NT2/D1 (cell line): Measurements from ENCODE around the gene YOD1.

ENCODE experiments used
- DNase-seq: peaks from one replicate; pipeline ENCODE4 v3.0.0-alpha.2; 2011; ENCODE audit warnings: low read depth, low spot score
- H3K27me3 ChIP-seq: 2 replicates; pipeline ENCODE4 v1.6.0; 2011; ENCODE audit warnings: mild to moderate bottlenecking; ENCODE audit not compliant: insufficient read length, insufficient read depth
- H3K36me3 ChIP-seq: 2 replicates; pipeline ENCODE4 v1.6.1; 2011; ENCODE audit warnings: mild to moderate bottlenecking, low read length, mixed read lengths; ENCODE audit not compliant: insufficient read depth, insufficient read length
- H3K4me1 ChIP-seq: 2 replicates; pipeline ENCODE4 v1.5.1; 2011; ENCODE audit not compliant: insufficient read depth, insufficient read length
- H3K4me3 ChIP-seq: 2 replicates; pipeline ENCODE4 v1.5.1; 2011; ENCODE audit warnings: low read depth; ENCODE audit not compliant: insufficient read length
- H3K9ac ChIP-seq: 2 replicates; pipeline ENCODE4 v1.6.0; 2011; ENCODE audit warnings: low read depth; ENCODE audit not compliant: insufficient read length
- H3K9me3 ChIP-seq: 2 replicates; pipeline ENCODE4 v1.5.1; 2011; ENCODE audit warnings: mild to moderate bottlenecking, low read length; ENCODE audit not compliant: insufficient read depth
- SUZ12 ChIP-seq: IDR thresholded peaks from 2 replicates; pipeline ENCODE4 v1.6.1; 2011; ENCODE audit not compliant: insufficient read length, insufficient read depth; ENCODE audit errors: extremely low read depth
- YY1 ChIP-seq: IDR thresholded peaks from 2 replicates; pipeline ENCODE4 v1.6.1; 2011; ENCODE audit not compliant: insufficient read length, insufficient read depth
- ZNF274 ChIP-seq: IDR thresholded peaks from 2 replicates; pipeline ENCODE4 v1.6.1; 2011; ENCODE audit warnings: mild to moderate bottlenecking, low read depth, low read length

Gene YOD1

GRCh38 chr1:207024202-207025145 lies 26.5 kb downstream of the YOD1 start:
- no peak overlapping the region for H3K9ac ChIP-seq
- peaks cover 3% of the 10 kb centered on the region for H3K4me1 ChIP-seq
- H3K9me3 ChIP-seq = no peaks in the 10 kb centered on the region
- no peak for TF ChIP-seq ZNF274
- TF ChIP-seq YY1 = no peak
- TF ChIP-seq SUZ12 = no peak
- no peak for DNase-seq
- H3K4me3 ChIP-seq = no peak overlapping the region
- no peaks in the 10 kb centered on the region for H3K36me3 ChIP-seq
- no peaks in the 10 kb centered on the region for H3K27me3 ChIP-seq

GRCh38 chr1:207022996-207023679 lies 27.9 kb downstream of the YOD1 start:
- H3K36me3 ChIP-seq = no peaks in the 10 kb centered on the region
- no peaks in the 10 kb centered on the region for H3K9me3 ChIP-seq
- H3K27me3 ChIP-seq = no peaks in the 10 kb centered on the region
- no peak overlapping the region for H3K4me3 ChIP-seq
- no peak overlapping the region for H3K9ac ChIP-seq
- H3K4me1 ChIP-seq = peaks cover 3% of the 10 kb centered on the region
- no peak for TF ChIP-seq ZNF274
- TF ChIP-seq SUZ12 = no peak
- no peak for TF ChIP-seq YY1
- no peak for DNase-seq

GRCh38 chr1:207021876-207022596 lies 29.0 kb downstream of the YOD1 start:
- no peak for DNase-seq
- H3K9me3 ChIP-seq = no peaks in the 10 kb centered on the region
- TF ChIP-seq SUZ12 (no peak), YY1 (no peak), ZNF274 (no peak)
- no peak overlapping the region for H3K9ac ChIP-seq
- peaks cover 3% of the 10 kb centered on the region for H3K4me1 ChIP-seq
- no peaks in the 10 kb centered on the region for H3K27me3 ChIP-seq
- H3K4me3 ChIP-seq = no peak overlapping the region
- no peaks in the 10 kb centered on the region for H3K36me3 ChIP-seq

GRCh38 chr1:207021139-207021861 lies 29.7 kb downstream of the YOD1 start:
- Histone ChIP-seq H3K9me3 (no peaks in the 10 kb centered on the region), H3K27me3 (no peaks in the 10 kb centered on the region), H3K4me1 (peaks cover 3% of the 10 kb centered on the region), H3K9ac (no peak overlapping the region), H3K36me3 (no peaks in the 10 kb centered on the region), H3K4me3 (no peak overlapping the region)
- no peak for TF ChIP-seq SUZ12
- no peak for TF ChIP-seq YY1
- no peak for TF ChIP-seq ZNF274
- DNase-seq = no peak

GRCh38 chr1:207020709-207021107 lies 30.3 kb downstream of the YOD1 start:
- Histone ChIP-seq H3K4me1 (peaks cover 3% of the 10 kb centered on the region), H3K36me3 (no peaks in the 10 kb centered on the region), H3K27me3 (no peaks in the 10 kb centered on the region), H3K9ac (no peak overlapping the region), H3K9me3 (no peaks in the 10 kb centered on the region), H3K4me3 (no peak overlapping the region)
- no peak for DNase-seq
- TF ChIP-seq YY1 (no peak), ZNF274 (no peak), SUZ12 (no peak)

GRCh38 chr1:207020065-207020708 lies 30.8 kb downstream of the YOD1 start:
- DNase-seq = no peak
- H3K9ac ChIP-seq = no peak overlapping the region
- no peaks in the 10 kb centered on the region for H3K27me3 ChIP-seq
- H3K4me1 ChIP-seq = peaks cover 2% of the 10 kb centered on the region
- no peaks in the 10 kb centered on the region for H3K36me3 ChIP-seq
- H3K9me3 ChIP-seq = no peaks in the 10 kb centered on the region
- TF ChIP-seq SUZ12 (no peak), ZNF274 (no peak), YY1 (no peak)
- H3K4me3 ChIP-seq = no peak overlapping the region
